ENCODE results near the gene COG3. TPM values are rescaled to one million over a fixed set of nuclear protein-coding genes. Genes with fewer than 3 reads are reported as not detected.

The COG3 gene
- total RNA-seq, 1 experiment from 2014 or later = 16.3 TPM

GRCh38 chr13:45545686-45546409, 81.1 kb downstream of the COG3 start:
- no peak for DNase-seq (ENCODE audit: low read depth)

- DNase-seq (ENCODE audit: low read depth) = no peak
These were observed 81.6 kb downstream of the COG3 start for GRCh38 chr13:45546410-45546765.

GRCh38 chr13:45548281-45548680, 83.5 kb downstream of the COG3 start:
- DNase-seq (ENCODE audit: low read depth) = no peak

- DNase-seq (ENCODE audit: low read depth) = no peak
These were observed 89.9 kb downstream of the COG3 start for GRCh38 chr13:45554604-45555109.

- DNase-seq (ENCODE audit: low read depth) = peak; percentile 46
These were observed 99.5 kb downstream of the COG3 start for GRCh38 chr13:45564133-45564776.

- DNase-seq (ENCODE audit: low read depth) = no peak
These were observed 100.6 kb downstream of the COG3 start for GRCh38 chr13:45565331-45565730.

- DNase-seq (ENCODE audit: low read depth) = peak; percentile 2
These were observed 110.5 kb downstream of the COG3 start for GRCh38 chr13:45575146-45575829.

- no peak for DNase-seq (ENCODE audit: low read depth)
These were observed 111.1 kb downstream of the COG3 start for GRCh38 chr13:45575830-45576180.

GRCh38 chr13:45576466-45576865, 111.7 kb downstream of the COG3 start:
- no peak for DNase-seq (ENCODE audit: low read depth)

GRCh38 chr13:45582408-45583076, 117.8 kb downstream of the COG3 start:
- no peak for DNase-seq (ENCODE audit: low read depth)

GRCh38 chr13:45584816-45585215, 120.1 kb downstream of the COG3 start:
- peak; percentile 13 for DNase-seq (ENCODE audit: low read depth)

Other genes starting within 250 kb of the COG3 start
- 1,259 and 1,419 TPM in 2 replicates for gene TPT1, start 123.8 kb upstream of the COG3 start, total RNA-seq (2014; rRNA removed; shearing (Covaris generic))
- 4.0 and 6.1 TPM in 2 replicates for gene SLC25A30, start 46.6 kb upstream of the COG3 start, total RNA-seq (2014; rRNA removed; shearing (Covaris generic))
- gene ERICH6B, start 150.8 kb downstream of the COG3 start, total RNA-seq (2014; rRNA removed; shearing (Covaris generic)) = not detected in 2 replicates
- not detected in 2 replicates for gene CBY2, start 237.4 kb downstream of the COG3 start, total RNA-seq (2014; rRNA removed; shearing (Covaris generic))